Measurements from ENCODE around the gene STIL.
"Not testable (repeated sequence)": the region's sequence is repeated elsewhere in the genome, so short reads cannot be mapped to it uniquely, and the experiment has no call there.

Gene STIL

GRCh38 chr1:47331875-47332274, 17.9 kb upstream of the STIL start:
- H3K27ac ChIP-seq: no peak overlapping the region; the same call in 1 of the 2 replicates
- no peak for TF ChIP-seq ZFX (IDR thresholded peaks at IDR 0.05)
- no peak for TF ChIP-seq CTCF (conservative IDR thresholded peaks at IDR 0.05)

GRCh38 chr1:47330212-47330611, 16.3 kb upstream of the STIL start:
- no peak overlapping the region for H3K27ac ChIP-seq
- no peak for TF ChIP-seq CTCF (conservative IDR thresholded peaks at IDR 0.05)
- TF ChIP-seq ZFX (IDR thresholded peaks at IDR 0.05): no peak

GRCh38 chr1:47328992-47329391, 15.0 kb upstream of the STIL start:
- TF ChIP-seq CTCF (conservative IDR thresholded peaks at IDR 0.05) (no peak), ZFX (IDR thresholded peaks at IDR 0.05) (no peak)
- no peak overlapping the region for H3K27ac ChIP-seq

GRCh38 chr1:47326271-47326670, 12.3 kb upstream of the STIL start:
- TF ChIP-seq CTCF (conservative IDR thresholded peaks at IDR 0.05) (no peak), ZFX (IDR thresholded peaks at IDR 0.05) (no peak)
- no peak overlapping the region for H3K27ac ChIP-seq

- H3K27ac ChIP-seq: no peak overlapping the region
These were observed 11.6 kb upstream of the STIL start for GRCh38 chr1:47325528-47325927.

GRCh38 chr1:47324682-47325081, 10.7 kb upstream of the STIL start:
- TF ChIP-seq ZFX (IDR thresholded peaks at IDR 0.05): no peak
- TF ChIP-seq CTCF (conservative IDR thresholded peaks at IDR 0.05): no peak
- H3K27ac ChIP-seq: no peak overlapping the region

More at GRCh38 chr1:47325528-47325927, 11.6 kb upstream of the STIL start:
- TF ChIP-seq CTCF (conservative IDR thresholded peaks at IDR 0.05): no peak
- TF ChIP-seq ZFX (IDR thresholded peaks at IDR 0.05): no peak

GRCh38 chr1:47323599-47324031, 9.7 kb upstream of the STIL start:
- H3K27ac ChIP-seq: no peak overlapping the region
- no peak for TF ChIP-seq CTCF (conservative IDR thresholded peaks at IDR 0.05)

GRCh38 chr1:47319968-47320367, 6.0 kb upstream of the STIL start:
- not testable (repeated sequence) for H3K27ac ChIP-seq

Measured in C4-2B (cell line).